Cardiac muscle cell (in vitro differentiated cells and primary cell): Measurements from ENCODE around the gene FRAT2. TPM values are rescaled to one million over a fixed set of nuclear protein-coding genes. Genes with fewer than 3 reads are reported as not detected.

Experiments used
- DNase-seq, 2 donors: peaks; one replicate each; pipeline versions ENCODE4 v3.0.0 to v3.0.0-alpha.2; 2010 to 2017; ENCODE audit warnings: low read depth in 1 of 2, low spot score in 1 of 2
- H3K27ac ChIP-seq: fragments of 200-600 bp; sonication (generic); 2 replicates; pipeline ENCODE4 v1.5.1; 2016
- H3K27me3 ChIP-seq: fragments of 200-600 bp; sonication (generic); 2 replicates; pipeline ENCODE4 v1.6.0; 2016; ENCODE audit warnings: control low read depth
- H3K36me3 ChIP-seq: fragments of 200-600 bp; sonication (generic); 2 replicates; pipeline ENCODE4 v1.5.1; 2016; ENCODE audit warnings: control low read depth
- H3K4me1 ChIP-seq: fragments of 200-600 bp; sonication (generic); 2 replicates; pipeline ENCODE4 v1.8.1; 2017; ENCODE audit warnings: low read depth, mild to moderate bottlenecking, mixed run types
- H3K4me3 ChIP-seq: fragments of 200-600 bp; sonication (generic); 2 replicates; pipeline ENCODE4 v1.5.1; 2016; ENCODE audit warnings: mild to moderate bottlenecking
- H3K9me3 ChIP-seq: fragments of 200-600 bp; sonication (generic); 2 replicates; pipeline ENCODE4 v1.5.1; 2017; ENCODE audit warnings: low read depth, mild to moderate bottlenecking, control low read depth
- CTCF ChIP-seq: IDR thresholded peaks from 2 replicates; pipeline ENCODE4 v1.5.1; 2012; ENCODE audit warnings: low read depth, mild to moderate bottlenecking, low read length
- polyA plus RNA-seq: library from polyadenylated mRNA; unstranded; fragments of >200 nt; fragmentation: Nextera tagmentation; extraction: Ambion mirVana; gene quantifications from 2 replicates; pipeline ENCODE4 v1.2.1, GENCODE V29; 2016
- total RNA-seq: library from RNA; depleted of rRNA; stranded (reverse); fragments of >200 nt; gene quantifications from 2 replicates; pipeline ENCODE4 v1.2.3, GENCODE V29; 2016

FRAT2 gene
- total and polyA plus RNA-seq, 2 experiments from 2014 or later, result 30.1 to 30.6 TPM

DNA sequence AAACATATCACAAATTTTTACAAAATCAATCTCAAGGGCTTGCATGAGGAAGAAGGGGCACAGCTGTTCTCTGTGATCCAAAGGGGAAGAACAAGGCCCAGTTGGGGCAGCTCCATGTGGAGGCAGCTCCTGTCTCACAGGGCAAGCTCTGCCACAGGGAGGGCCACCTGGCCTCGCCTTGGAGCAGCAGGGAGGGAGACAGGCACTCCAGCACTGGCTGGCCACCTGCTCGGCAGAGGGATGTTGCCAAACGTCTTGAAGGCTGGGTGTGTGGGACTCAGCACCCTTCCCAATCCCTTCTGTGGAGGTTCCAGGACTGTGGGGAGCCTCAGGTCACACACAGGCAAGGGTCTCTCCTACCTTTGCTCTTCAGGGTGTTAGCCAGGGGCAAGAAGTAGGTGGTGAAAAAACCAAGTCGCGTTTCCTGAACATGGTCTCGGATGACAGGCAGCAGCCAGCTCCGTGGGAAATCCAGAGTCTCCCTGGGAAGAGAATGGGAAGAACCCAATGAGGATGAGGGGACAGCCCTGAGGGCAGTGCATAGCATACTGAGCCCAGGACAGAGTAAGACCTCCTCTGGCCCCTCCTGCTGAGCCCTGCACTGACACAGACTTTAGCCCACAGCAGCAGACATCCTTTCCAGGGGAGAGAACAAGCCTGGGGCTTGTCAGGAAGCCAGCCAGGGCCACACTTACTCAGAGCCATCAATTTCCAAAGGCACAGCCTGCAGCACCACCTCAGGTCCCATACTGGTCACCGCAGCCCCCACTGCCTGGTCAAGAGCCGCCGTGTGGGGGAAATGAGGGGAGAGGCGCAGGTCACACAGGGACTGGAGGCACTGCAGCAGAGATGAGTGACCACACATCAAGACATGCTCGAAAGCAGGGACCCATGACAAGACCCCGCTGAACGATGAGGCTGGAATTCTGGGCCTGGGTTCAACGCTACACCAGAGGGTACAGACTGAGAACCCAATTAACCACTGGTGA is 44.7 kb upstream of the FRAT2 start:
- Histone ChIP-seq H3K4me1 (no peaks in the 10 kb centered on the region), H3K27ac (no peak overlapping the region), H3K27me3 (no peaks in the 10 kb centered on the region), H3K36me3 (no peaks in the 10 kb centered on the region), H3K4me3 (no peak overlapping the region), H3K9me3 (no peaks in the 10 kb centered on the region)
- no peak for DNase-seq
- no peak for TF ChIP-seq CTCF

DNA sequence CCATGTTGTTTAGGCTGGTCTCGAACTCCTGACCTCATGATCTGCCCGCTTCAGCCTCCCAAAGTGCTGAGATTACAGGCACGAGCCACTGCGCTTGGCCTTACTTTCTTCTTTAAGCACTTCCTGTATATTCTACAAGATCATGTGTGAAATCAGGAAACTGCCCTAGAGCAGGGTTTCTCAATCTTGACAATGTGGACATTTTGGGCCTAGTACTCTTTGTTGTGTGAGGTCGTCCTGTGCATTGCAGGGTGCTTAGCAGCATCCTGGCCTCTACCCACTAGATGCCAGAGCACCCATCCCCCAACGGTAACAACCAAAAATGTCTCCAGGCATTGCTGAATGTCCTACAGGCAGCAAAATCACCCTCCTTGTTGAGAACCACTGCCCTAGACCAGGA is 41.9 kb upstream of the FRAT2 start:
- no peak for TF ChIP-seq CTCF
- Histone ChIP-seq H3K27me3 (no peaks in the 10 kb centered on the region), H3K4me1 (no peaks in the 10 kb centered on the region), H3K27ac (no peak overlapping the region), H3K4me3 (no peak overlapping the region), H3K9me3 (no peaks in the 10 kb centered on the region), H3K36me3 (peaks cover 15% of the 10 kb centered on the region)
- no peak for DNase-seq

DNA sequence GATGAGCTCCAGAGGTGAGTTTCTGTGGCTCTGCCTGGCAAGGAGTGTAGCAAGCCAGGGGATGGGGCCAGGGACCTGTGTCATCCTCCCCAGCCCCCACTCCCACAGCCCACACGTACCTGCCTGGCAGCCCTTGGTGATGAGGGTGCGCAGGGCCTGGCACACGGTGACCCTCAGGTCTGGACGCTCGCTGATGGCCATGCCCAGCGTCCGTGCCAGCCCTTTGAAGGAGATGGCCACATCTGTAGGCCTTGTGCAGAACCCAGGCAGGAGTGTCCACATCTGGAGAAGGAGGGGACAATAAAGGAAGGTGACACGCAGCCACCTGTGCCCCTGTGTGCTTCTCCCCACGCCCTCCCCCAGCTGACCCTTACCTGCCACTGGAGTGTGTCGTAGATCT is 38.9 kb upstream of the FRAT2 start:
- no peaks in the 10 kb centered on the region for H3K4me1 ChIP-seq
- H3K9me3 ChIP-seq, result no peaks in the 10 kb centered on the region
- H3K4me3 ChIP-seq, result no peak overlapping the region
- H3K27me3 ChIP-seq, result no peaks in the 10 kb centered on the region
- H3K36me3 ChIP-seq, result peaks cover 18% of the 10 kb centered on the region
- no peak for DNase-seq
- TF ChIP-seq CTCF, result no peak
- H3K27ac ChIP-seq, result no peak overlapping the region

DNA sequence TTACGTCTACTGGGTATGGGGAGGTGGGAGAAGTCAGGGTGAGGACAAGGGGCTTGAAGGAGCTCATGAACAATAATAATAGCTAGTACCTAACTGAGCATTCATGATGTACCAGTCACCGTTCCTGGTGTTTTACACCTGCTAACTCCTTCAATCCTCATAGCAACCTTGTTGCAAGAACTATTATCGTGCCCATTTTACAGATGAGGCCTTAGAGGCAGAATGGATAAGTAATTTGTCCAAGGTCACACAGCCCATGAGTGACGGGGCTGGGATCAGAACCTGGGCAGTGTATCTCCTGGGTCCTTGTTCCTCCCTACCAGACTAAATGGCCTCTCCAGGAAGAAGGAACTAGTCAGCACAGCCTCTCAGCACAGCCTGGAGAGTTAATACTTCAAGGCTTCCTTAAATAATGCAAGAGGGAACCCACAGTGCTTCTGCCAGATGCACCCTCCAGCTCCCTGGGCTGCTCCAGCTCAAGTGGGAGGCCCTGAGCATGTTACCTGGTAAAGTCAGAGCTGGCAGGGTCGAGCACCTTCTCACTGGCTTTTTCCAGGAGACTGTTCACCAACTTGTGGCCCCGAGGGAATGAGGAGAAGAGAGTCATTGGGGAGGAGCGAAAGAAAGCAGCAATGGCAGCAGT is 37.8 kb upstream of the FRAT2 start:
- Histone ChIP-seq H3K36me3 (peaks cover 18% of the 10 kb centered on the region), H3K27me3 (no peaks in the 10 kb centered on the region), H3K9me3 (no peaks in the 10 kb centered on the region), H3K4me1 (no peaks in the 10 kb centered on the region), H3K27ac (no peak overlapping the region), H3K4me3 (no peak overlapping the region)
- no peak for TF ChIP-seq CTCF
- DNase-seq, result no peak

DNA sequence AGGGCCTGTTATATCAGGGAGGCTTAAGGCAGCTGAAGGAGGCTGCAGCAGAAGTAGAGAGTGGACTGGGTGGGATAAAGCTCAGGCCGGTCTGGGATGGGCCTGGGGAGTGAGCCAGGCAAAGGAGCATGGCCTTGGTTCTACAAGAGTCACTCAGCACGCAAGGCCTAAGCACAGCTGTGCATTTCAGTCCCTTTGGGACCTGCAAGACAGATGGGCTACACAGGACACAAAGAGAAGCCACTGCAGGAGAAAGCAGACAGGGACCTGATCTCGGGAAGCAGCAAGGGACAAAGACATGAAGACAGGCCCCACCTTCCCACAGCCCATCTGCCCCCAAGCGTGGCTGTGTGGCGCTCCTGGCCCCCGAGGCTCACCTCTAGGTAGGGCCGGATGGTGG is 37.2 kb upstream of the FRAT2 start:
- Histone ChIP-seq H3K27ac (no peak overlapping the region), H3K4me1 (no peaks in the 10 kb centered on the region), H3K4me3 (no peak overlapping the region), H3K9me3 (no peaks in the 10 kb centered on the region), H3K36me3 (peaks cover 18% of the 10 kb centered on the region), H3K27me3 (no peaks in the 10 kb centered on the region)
- TF ChIP-seq CTCF, result no peak
- DNase-seq, result no peak
